ENCODE data around the gene HSP90AB1.

The HSP90AB1 gene

GRCh38 chr6:44289726-44290260 is 42.9 kb downstream of the HSP90AB1 start:
- DNase-seq = no peak

DNA sequence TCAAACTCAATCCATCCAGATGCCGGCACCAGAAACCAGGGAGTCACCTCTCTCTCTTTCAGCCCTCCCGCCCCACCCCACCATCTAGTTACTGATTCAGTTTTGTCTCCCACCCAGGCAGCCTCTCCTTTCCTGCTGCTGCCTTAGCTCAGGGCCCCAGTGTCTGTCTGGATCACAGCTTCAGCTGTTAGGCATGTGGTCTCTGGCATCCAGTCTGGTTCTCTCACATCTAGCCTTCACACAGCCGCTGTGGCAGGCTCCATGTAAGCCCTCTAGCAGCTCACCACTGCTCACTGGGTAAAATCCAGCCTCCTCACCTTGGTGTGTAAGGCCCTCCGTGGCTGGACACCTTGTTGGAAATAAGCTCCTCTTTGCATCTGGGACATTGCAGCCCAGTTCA is 44.9 kb downstream of the HSP90AB1 start:
- DNase-seq = no peak

DNA sequence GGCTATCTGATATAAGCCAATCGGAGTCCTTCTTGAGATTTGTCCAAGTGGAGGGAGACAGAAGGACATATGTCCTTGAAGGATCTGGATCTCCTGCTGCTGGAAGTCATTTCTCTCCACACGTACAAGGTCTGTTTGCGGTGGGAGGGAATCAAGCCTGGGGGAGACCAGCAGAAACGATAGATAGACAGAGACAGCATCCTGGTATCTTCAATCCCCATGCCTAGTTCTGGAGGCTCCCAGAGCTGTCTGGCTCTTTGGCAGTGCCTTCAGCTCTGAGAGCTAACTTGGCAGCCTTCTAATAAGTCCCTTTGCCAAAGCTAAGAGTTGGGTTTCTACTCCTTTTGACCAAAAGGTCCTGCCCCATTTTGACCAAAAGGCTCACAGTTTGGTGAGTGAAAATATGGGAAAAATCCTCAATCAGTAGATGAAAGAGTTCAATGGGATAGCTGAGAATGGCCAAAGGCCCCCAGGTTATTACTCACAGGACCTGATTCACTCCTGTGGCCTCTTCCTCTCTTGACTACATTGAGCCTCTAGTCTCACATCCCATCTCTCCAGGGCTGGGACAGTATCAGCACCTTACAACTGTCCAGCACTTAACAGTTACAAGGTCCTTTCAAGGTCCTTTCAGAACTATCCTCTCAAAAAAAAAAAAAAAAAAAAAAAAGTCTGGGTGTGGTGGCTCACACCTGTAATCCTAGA is 45.9 kb downstream of the HSP90AB1 start:
- no peak for DNase-seq

- no peak for DNase-seq
These were observed 48.2 kb downstream of the HSP90AB1 start for GRCh38 chr6:44294832-44295791.

GRCh38 chr6:44297063-44298038 is 50.5 kb downstream of the HSP90AB1 start:
- DNase-seq = peak; percentile 6

GRCh38 chr6:44298055-44298803 is 51.3 kb downstream of the HSP90AB1 start:
- no peak for DNase-seq

GRCh38 chr6:44298864-44299263 is 52.0 kb downstream of the HSP90AB1 start:
- no peak for DNase-seq

DNA sequence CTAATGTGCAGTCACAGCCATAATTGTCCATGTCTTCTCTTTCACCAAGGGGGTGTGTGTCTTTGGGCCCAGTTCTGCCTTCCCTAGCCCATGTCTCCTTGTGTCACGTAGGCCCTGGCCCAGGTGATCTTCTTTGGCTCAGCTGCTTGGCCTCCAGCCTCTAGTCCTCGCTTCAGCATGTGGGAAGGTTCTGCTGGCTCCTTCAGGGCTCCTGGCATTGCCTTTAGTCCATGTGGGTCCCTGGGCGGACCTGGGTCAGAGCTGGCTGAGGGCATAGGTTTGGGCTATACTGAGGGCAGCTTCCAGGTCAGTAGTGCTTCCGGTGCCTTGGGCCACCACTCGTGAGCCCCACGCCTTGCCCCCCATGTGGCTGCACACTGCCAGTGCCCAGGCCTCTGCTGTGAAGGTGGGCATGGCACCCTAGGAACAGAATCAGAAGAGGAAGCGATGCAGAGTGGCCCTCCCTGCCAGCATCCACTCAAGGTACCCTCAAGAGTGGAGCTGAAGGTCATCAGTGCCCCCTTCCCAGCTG is 53.5 kb downstream of the HSP90AB1 start:
- no peak for DNase-seq

- no peak for DNase-seq
These were observed 54.2 kb downstream of the HSP90AB1 start for GRCh38 chr6:44301106-44301505.

DNA sequence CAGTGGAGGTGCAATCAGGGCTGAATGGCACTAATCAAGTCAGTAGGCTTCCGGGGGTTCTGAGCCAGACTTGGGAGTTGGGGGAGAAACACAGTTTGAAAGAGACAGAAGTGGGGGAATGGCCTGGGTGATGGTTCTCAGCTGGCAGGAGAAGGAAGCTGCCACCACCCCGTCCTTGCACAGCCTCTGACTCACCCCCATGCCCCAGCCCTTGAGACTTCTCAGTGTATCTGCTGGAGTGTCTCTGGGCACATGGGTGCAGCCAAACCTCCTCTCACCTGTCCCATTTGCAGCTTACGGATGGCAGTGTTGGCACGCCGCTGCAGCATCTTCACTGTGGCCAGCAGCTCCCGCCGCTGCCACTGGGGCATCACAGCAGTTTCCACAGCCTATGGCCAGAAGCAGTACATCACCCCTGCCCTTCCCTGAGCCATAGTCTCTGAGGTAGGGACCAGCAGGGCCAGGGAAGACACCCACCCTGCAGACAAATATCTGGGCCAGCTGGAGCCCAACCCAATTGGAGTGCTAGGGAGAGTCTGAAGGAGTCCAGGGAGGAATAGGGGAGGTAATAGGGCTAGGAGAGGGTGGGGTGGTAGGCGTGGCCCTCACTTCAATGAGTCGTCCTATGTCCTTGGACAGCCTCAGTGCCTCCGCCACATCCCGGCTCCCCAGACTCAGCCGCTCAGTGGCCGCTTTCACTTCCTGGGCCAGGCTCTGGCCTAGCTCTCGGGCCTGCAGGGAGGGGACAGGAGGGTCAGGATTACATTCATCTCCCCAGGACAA is 55.1 kb downstream of the HSP90AB1 start:
- DNase-seq = no peak

DNA sequence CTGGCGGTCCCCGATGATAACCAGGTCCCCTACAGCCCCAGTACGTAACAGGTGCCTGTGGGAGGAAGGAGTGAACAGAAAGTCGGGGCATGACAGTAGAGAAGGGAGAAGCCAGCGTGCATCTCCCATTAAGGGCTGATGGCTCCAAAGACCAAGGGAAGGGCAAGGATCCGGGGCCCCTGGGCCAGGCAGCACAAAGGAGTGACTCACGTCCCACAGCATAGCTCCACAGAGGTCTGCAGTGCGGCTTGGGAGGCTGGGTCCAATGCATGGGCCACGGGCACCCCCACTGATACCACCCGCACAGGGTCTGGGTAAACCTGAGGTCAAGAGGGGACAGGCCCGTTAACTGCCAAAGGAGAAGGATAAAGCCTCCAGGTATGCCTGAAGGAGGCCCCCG is 56.0 kb downstream of the HSP90AB1 start:
- DNase-seq = no peak

Data from fibroblast of skin of scalp (primary cell).